IMR-90 (cell line): Measurements from ENCODE around the gene SCARB1. TPM values are rescaled to one million over a fixed set of nuclear protein-coding genes. Genes with fewer than 3 reads are reported as not detected.
A peak's percentile ranks its signal among the peaks of the same experiment; 100 is the strongest.

Source experiments
- ATAC-seq: fragments of 200-7000 bp; cut with Tn5 transposase; 2 replicates; pipeline ENCODE4 v1.9.1; 2020; ENCODE audit warnings: low read depth, mild to moderate bottlenecking, moderate library complexity
- BruUV-seq: library from RNA; stranded (reverse); fragments of 400-500 nt; replicated peaks from 2 replicates; lab custom pipeline; 2021; lab: Mats Ljungman, UMichigan
- CTCF ChIA-PET: fragments of 300-600 bp; formaldehyde crosslinking; extraction: SDS; loops from one replicate; lab custom pipeline; 2021; ENCODE audit warnings: antibody characterized with exemption; lab: Yijun Ruan, JAX
- POLR2A ChIA-PET: fragments of 300-600 bp; sonication (Branson Sonifier 250); formaldehyde crosslinking; loops from one replicate; lab custom pipeline; 2022; ENCODE audit warnings: antibody characterized with exemption; ENCODE audit not compliant: unreplicated experiment; lab: Charles Lee
- DNase-seq: peaks from one replicate; pipeline ENCODE4 v3.0.0; 2013
- H2AFZ ChIP-seq: replicated peaks from 2 replicates; pipeline ENCODE3; 2013; ENCODE audit warnings: low read length, mild to moderate bottlenecking; ENCODE audit not compliant: poor library complexity
- H2AK5ac ChIP-seq: 2 replicates; pipeline ENCODE4 v1.6.1; 2013; ENCODE audit warnings: low read depth, low read length, inconsistent platforms
- H2AK9ac ChIP-seq: replicated peaks from 2 replicates; pipeline ENCODE3; 2013; ENCODE audit warnings: mild to moderate bottlenecking, low read depth, low read length, moderate library complexity; ENCODE audit not compliant: poor library complexity
- H2BK120ac ChIP-seq: 2 replicates; pipeline ENCODE4 v1.6.1; 2013; ENCODE audit warnings: low read depth, low read length, inconsistent platforms
- H2BK15ac ChIP-seq: 3 replicates; pipeline ENCODE4 v1.6.1; 2013; ENCODE audit warnings: low read depth, low read length, inconsistent platforms
- H2BK20ac ChIP-seq: 2 replicates; pipeline ENCODE4 v1.6.1; 2013; ENCODE audit warnings: low read depth, mild to moderate bottlenecking, inconsistent platforms, low read length, moderate library complexity
- H2BK5ac ChIP-seq: 2 replicates; pipeline ENCODE4 v1.6.1; 2013; ENCODE audit warnings: mild to moderate bottlenecking, low read depth, low read length, inconsistent platforms; ENCODE audit not compliant: poor library complexity, severe bottlenecking
- H3K14ac ChIP-seq: replicated peaks from 2 replicates; pipeline ENCODE4 v1.6.1; 2013; ENCODE audit warnings: low read depth, low read length, inconsistent platforms
- H3K18ac ChIP-seq: 2 replicates; pipeline ENCODE4 v1.6.1; 2013; ENCODE audit warnings: low read depth, low read length, control low read depth
- H3K23ac ChIP-seq: 2 replicates; pipeline ENCODE4 v1.6.1; 2013; ENCODE audit warnings: low read depth, low read length, inconsistent platforms
- H3K27ac ChIP-seq: 2 replicates; pipeline ENCODE4 v1.5.1; 2013; ENCODE audit warnings: mild to moderate bottlenecking, control low read depth, low read length; ENCODE audit not compliant: insufficient read depth
- H3K27me3 ChIP-seq: 2 replicates; pipeline ENCODE4 v1.6.1; 2013; ENCODE audit warnings: low read length; ENCODE audit not compliant: control insufficient read depth, insufficient read depth
- H3K36me3 ChIP-seq: 2 replicates; pipeline ENCODE4 v1.6.1; 2013; ENCODE audit warnings: low read length, mixed read lengths; ENCODE audit not compliant: control insufficient read depth, insufficient read depth
- H3K4ac ChIP-seq: 2 replicates; pipeline ENCODE4 v1.6.1; 2013; ENCODE audit warnings: low read depth, low read length, inconsistent platforms
- H3K4me1 ChIP-seq: 2 replicates; pipeline ENCODE4 v1.6.1; 2013; ENCODE audit warnings: low read length, mixed read lengths; ENCODE audit not compliant: control insufficient read depth, insufficient read depth
- H3K4me2 ChIP-seq: 2 replicates; pipeline ENCODE4 v1.6.1; 2013; ENCODE audit warnings: low read depth, mild to moderate bottlenecking, control low read depth, low read length, moderate library complexity
- H3K4me3 ChIP-seq: 2 replicates; pipeline ENCODE4 v1.5.1; 2013; ENCODE audit warnings: low read depth, mild to moderate bottlenecking, control low read depth, low read length, moderate library complexity; ENCODE audit not compliant: insufficient read depth
- H3K56ac ChIP-seq: 2 replicates; pipeline ENCODE4 v1.6.1; 2013; ENCODE audit warnings: low read length, inconsistent platforms; ENCODE audit not compliant: insufficient read depth; ENCODE audit errors: extremely low read depth
- H3K79me1 ChIP-seq, 2 experiments: 2 replicates each; pipeline ENCODE4 v1.6.1; 2013; ENCODE audit warnings: low read length in 2 of 2, inconsistent platforms in 1 of 2, low read depth in 1 of 2
- H3K9ac ChIP-seq: 2 replicates; pipeline ENCODE4 v1.6.1; 2013; ENCODE audit warnings: low read depth, low read length, control low read depth
- H3K9me1 ChIP-seq: 2 replicates; pipeline ENCODE4 v1.6.1; 2013; ENCODE audit warnings: low read length, inconsistent platforms; ENCODE audit not compliant: insufficient read depth
- H3K9me3 ChIP-seq: 2 replicates; pipeline ENCODE4 v1.6.1; 2013; ENCODE audit warnings: low read length; ENCODE audit not compliant: control insufficient read depth, insufficient read depth
- H4K20me1 ChIP-seq: 2 replicates; pipeline ENCODE4 v1.6.1; 2013; ENCODE audit warnings: low read length, inconsistent platforms; ENCODE audit not compliant: insufficient read depth
- H4K5ac ChIP-seq: 2 replicates; pipeline ENCODE4 v1.6.1; 2013; ENCODE audit warnings: mild to moderate bottlenecking, low read depth, low read length, control low read depth
- H4K8ac ChIP-seq, 2 experiments: 2 replicates each; pipeline ENCODE4 v1.6.1; 2013; ENCODE audit warnings: low read depth in 2 of 2, low read length in 2 of 2, control low read depth in 1 of 2, inconsistent platforms in 1 of 2
- H4K91ac ChIP-seq: 2 replicates; pipeline ENCODE4 v1.6.1; 2013; ENCODE audit warnings: low read depth, low read length, inconsistent platforms; ENCODE audit not compliant: insufficient read depth
- FOS ChIP-seq: fragments of 150-350 bp; IDR thresholded peaks from 2 replicates; pipeline ENCODE4 v1.6.1; 2016; ENCODE audit warnings: low read depth, low read length
- POLR2A ChIP-seq: IDR thresholded peaks from 2 replicates; pipeline ENCODE4 v1.6.1; 2012; ENCODE audit warnings: mild to moderate bottlenecking, low read depth, low read length
- WGBS, 2 experiments: methylation state at CpG; one replicate each; pipeline versions ENCODE4 v1.1.5 to v1.1.7; 2013; ENCODE audit warnings: missing lambda C conversion rate in 2 of 2; ENCODE audit not compliant: insufficient read length in 1 of 2; ENCODE audit errors: extremely low coverage in 2 of 2; 5-methylcytosine and 5-hydroxymethylcytosine counted together
- dilution Hi-C: fragments of 300-500 bp; cut with HindIII; formaldehyde crosslinking; loops from one replicate; pipeline ENCODE4 v1.14.3; 2018; ENCODE audit warnings: low sequenced_read_pairs; ENCODE audit not compliant: unreplicated experiment
- in situ Hi-C: fragments of 300-500 bp; cut with MboI; formaldehyde crosslinking; loops from 3 replicates; pipeline ENCODE4 v1.14.3; 2019; ENCODE audit warnings: low sequenced_read_pairs, inconsistent platforms, mixed read lengths
- intact Hi-C: fragments of 100-400 bp; cut with micrococcal nuclease; formaldehyde crosslinking; loops from 2 replicates; pipeline ENCODE4 v1.10.0; 2022
- polyA plus RNA-seq, 3 experiments: library from polyadenylated mRNA; depleted of rRNA; stranded (reverse); fragments of >200 nt; gene quantifications; 2 replicates each; pipeline ENCODE4 v1.2.3, GENCODE V29; 2012; ENCODE audit warnings: low replicate concordance in 1 of 3
- total RNA-seq: library from RNA; depleted of rRNA; stranded (reverse); fragments of >200 nt; gene quantifications from 2 replicates; pipeline ENCODE4 v1.2.3, GENCODE V29; 2012
- TF ChIP-seq, protein P1 (sequence below): fragments of 150-350 bp; IDR thresholded peaks from 2 replicates; pipeline ENCODE4 v1.6.1; 2016; ENCODE audit warnings: low read depth, mild to moderate bottlenecking, low read length, moderate library complexity, borderline replicate concordance

SCARB1 gene
- total and polyA plus RNA-seq, 2 of the 4 experiments (the other 2 are of a cell fraction): 3.0 to 24.8 TPM

DNA sequence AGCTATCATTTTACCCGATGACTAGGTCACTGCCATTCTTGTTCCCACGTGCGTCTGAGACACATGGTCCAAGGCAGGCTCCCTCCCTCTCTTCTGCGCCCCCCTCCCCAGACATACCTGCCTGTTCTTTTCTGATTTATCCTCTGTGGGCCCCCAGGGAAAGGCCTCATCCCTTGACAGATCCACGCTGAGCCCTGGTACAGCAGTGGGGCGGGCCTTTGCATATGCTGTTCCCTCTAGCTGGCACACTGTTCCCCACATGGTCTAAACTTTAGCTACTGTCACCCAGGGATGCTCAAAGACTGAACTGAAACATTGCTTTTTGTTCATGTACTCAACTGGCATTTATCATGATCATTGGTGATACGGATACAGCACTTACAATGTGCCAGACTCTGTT lies 122.5 kb downstream of the SCARB1 start:
- no peak overlapping the region for H3K27ac ChIP-seq
- no peaks in the 10 kb centered on the region for H3K27me3 ChIP-seq
- intact Hi-C loops (no loop called here), in situ Hi-C loops (no loop called here), dilution Hi-C loops (no loop called here)
- H2BK120ac ChIP-seq: peak overlapping the region; percentile 30; the same call in 1 of the 2 replicates
- DNase-seq (no peak), ATAC-seq (no peak)
- H3K14ac ChIP-seq: no peak overlapping the region
- TF ChIP-seq POLR2A (no peak), FOS (no peak)
- TF ChIP-seq, protein P1, sequence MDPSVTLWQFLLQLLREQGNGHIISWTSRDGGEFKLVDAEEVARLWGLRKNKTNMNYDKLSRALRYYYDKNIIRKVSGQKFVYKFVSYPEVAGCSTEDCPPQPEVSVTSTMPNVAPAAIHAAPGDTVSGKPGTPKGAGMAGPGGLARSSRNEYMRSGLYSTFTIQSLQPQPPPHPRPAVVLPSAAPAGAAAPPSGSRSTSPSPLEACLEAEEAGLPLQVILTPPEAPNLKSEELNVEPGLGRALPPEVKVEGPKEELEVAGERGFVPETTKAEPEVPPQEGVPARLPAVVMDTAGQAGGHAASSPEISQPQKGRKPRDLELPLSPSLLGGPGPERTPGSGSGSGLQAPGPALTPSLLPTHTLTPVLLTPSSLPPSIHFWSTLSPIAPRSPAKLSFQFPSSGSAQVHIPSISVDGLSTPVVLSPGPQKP: no peak
- no peak overlapping the region for H4K8ac ChIP-seq
- no peaks in the 10 kb centered on the region; the same call in none of the 2 replicates for H3K9me1 ChIP-seq
- POLR2A ChIA-PET: no interaction called here
- H2AK5ac ChIP-seq: peak overlapping the region; percentile 78; the same call in 1 of the 2 replicates
- no peak overlapping the region for H3K56ac ChIP-seq
- no peaks in the 10 kb centered on the region for H3K36me3 ChIP-seq
- H3K9ac ChIP-seq: no peak overlapping the region
- no TSS peak for BruUV-seq
- peak overlapping the region; percentile 44; the same call in 1 of the 3 replicates for H2BK15ac ChIP-seq
- H3K4ac ChIP-seq: peak overlapping the region; percentile 58
- H2BK20ac ChIP-seq: peak overlapping the region; percentile 33; the same call in 1 of the 2 replicates
- no peak overlapping the region for H2BK5ac ChIP-seq
- no peak overlapping the region for H3K4me2 ChIP-seq
- H3K79me1 ChIP-seq: no peaks in the 10 kb centered on the region
- H3K4me1 ChIP-seq: peaks cover 12% of the 10 kb centered on the region
- 96% methylated on average over 5 of the region's 7 CpGs; no CpG with 5 or more reads in 1 of the 2 experiments for WGBS, 2 experiments
- H4K20me1 ChIP-seq: no peaks in the 10 kb centered on the region; the same call in 1 of the 2 replicates
- peak overlapping the region; percentile 26; the same call in 1 of the 2 replicates for H3K18ac ChIP-seq
- peaks cover 7% of the 10 kb centered on the region for H3K9me3 ChIP-seq
- H4K91ac ChIP-seq: no peak overlapping the region
- H2AFZ ChIP-seq: no peak overlapping the region
- H3K23ac ChIP-seq: no peak overlapping the region
- CTCF ChIA-PET: interaction anchor here (1.1 to 2.9 kb wide), 2 partner anchors 24 to 223 kb away, joined by 4 to 13 read pairs; no protein-coding TSS in a partner anchor
- no peak overlapping the region for H3K4me3 ChIP-seq
- H4K5ac ChIP-seq: no peak overlapping the region
- peak overlapping the region; percentile 7 for H2AK9ac ChIP-seq
